GM21717 (cell line): Measurements from ENCODE around the gene PLEKHH1.
"Not testable (repeated sequence)": the region's sequence is repeated elsewhere in the genome, so short reads cannot be mapped to it uniquely, and the experiment has no call there.

Experiments used
- ATAC-seq: cut with Tn5 transposase; IDR thresholded peaks from one replicate; pipeline ENCODE4 v1.9.1; 2021; ENCODE audit warnings: mild to moderate bottlenecking, moderate library complexity; ENCODE audit not compliant: unreplicated experiment

Gene PLEKHH1

DNA sequence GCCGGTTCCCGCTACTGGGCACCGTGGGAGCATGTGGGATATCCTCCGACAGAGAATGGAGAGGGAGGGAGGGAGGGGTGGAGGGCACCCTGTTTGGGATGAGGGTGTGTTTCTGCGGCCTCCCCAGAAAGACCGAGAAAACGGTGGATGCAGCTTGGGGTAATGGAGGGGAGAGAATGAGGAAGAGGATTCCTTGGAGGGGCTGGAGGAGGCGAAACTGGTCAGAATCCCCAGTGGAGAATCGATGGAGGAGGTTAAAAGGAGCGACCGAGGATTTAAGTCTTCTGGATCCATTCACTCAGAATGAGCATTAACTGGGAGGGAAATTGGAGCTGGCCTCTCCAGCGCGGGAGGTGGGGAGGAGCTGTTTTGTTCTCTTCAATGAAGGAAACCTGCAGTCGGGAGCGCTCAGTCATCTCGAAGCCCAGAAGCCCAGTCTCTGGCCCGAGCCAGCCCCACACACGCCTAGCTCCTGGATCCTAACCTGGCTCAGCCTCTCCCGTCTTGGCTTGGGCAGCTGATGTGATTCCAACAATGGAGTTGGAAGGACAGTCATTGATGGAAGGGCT, 87.2 kb downstream of the PLEKHH1 start:
- no peak for ATAC-seq

- ATAC-seq: no peak
Measured at GRCh38 chr14:67622675-67623074, 89.6 kb downstream of the PLEKHH1 start.

DNA sequence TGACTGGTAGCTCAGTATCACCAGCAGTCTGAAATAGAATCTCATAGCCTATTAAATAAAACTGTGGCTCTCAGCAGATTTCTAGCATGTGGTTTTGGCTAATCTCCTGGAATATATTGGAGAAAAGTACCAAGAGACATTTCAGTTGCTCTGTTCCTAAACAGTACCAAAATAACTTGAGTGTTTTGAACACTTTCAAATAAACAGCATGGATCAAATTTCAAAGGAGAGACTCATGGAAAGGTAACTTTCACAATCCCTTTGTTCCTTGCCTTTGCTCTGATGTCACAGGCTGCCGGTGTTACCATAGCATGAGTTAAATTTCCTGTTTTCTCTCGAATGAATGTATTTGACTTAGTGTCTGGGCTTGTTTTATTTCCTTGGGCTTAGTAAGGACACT, 90.0 kb downstream of the PLEKHH1 start:
- ATAC-seq: no peak

- not testable (repeated sequence) for ATAC-seq
Measured at GRCh38 chr14:67626131-67626530, 93.0 kb downstream of the PLEKHH1 start.

DNA sequence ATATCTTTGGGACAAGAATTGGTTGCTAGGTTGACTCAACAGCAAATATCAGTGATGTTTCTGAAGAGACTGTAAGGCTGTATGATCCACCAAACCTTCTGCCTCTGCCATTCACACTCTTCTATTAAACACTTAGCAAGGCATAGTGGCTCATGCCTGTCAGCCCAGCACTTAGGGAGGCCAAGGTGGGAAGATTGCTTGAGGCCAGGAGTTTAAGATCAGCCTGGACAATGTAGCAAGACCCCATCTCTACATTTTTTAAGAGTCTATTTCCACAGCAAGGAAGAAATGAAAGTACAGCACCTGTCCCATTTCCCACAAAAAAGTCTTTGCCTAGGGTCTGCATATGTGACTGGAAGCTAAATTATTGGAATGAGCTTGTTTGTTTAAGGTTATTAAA, 94.4 kb downstream of the PLEKHH1 start:
- no peak for ATAC-seq

DNA sequence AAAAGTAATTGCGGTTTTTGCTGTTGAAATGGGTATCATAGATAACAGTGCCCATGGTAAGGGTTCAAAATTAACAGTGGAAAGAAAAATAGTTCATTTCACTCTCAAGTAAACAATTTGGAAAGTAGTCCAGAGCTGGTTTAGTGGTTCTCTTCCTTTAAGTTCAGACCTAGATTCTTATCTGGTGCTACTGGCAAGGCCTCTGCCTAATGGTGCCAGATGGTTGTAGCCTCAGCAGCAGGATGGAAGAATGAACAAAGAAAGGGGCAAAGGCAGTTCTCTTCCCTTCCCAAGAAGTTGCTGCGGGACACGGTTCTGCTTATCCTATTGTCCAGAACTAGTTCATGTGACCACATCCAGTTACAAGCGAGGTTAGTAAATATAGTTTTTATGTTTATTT, 97.1 kb downstream of the PLEKHH1 start:
- ATAC-seq: no peak

- no peak for ATAC-seq
Measured at GRCh38 chr14:67630938-67631337, 97.8 kb downstream of the PLEKHH1 start.

DNA sequence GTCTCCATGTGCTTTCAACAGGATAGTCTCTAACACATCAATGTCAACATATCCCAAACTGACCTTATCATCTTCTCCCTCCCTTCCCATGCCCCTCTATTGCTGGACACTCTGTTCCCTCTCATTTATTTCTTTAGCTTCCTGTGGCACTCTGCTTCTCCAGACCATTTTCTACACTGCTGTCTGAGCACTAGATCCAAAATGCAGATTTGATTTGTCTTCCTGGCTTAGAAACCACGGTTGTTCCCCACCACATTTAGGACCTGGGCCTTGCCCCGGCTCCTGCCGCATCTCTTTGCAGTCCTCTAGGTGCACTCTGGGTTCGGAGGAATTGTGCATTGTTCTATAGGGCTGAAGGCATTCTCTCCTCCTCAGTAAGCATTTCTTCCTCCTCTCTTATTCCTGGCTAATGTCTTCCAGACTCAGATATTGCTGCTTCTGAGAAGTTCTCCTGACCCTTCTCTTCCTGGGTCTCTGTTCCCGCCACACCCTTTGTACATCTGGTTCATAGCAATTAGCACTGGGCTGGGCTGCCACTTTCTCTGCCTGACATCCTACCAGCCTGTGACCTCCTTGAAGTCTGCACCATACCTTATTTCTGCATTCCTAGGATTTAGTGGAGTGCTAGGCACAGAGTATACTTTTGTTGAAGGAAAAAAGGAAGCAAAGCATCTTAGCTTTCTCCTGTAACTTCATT, 100.5 kb downstream of the PLEKHH1 start:
- ATAC-seq: no peak

DNA sequence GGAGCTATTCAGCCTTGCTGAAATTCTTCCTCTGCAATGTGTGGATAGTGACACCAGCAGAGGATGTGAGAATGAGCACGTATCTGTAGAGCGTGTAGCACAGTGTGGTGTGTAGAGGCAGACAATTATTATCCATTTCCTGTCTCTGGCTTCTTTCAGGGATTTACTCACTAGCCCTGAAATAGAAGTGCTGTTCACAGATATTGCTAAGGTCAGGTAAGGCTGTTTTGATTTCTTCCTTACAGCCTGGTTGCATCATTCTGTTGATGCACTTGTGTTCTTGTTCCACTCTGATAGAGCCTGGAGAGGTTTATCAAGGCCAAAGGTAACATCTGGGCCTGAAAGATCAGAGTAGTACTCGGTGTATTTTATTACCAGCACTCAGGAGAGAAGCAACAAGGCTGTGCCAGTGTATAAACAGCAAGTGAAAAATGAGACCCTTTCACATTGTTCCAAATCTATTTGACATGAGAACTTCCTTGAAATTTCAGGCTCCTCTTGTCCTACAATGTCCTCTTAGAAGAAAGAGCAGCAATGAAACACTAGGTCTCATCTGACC, 103.3 kb downstream of the PLEKHH1 start:
- ATAC-seq: peak; percentile 76

GRCh38 chr14:67638642-67639041, 105.6 kb downstream of the PLEKHH1 start:
- no peak for ATAC-seq
